ENCODE results near the gene PFDN4.

PFDN4 gene

DNA sequence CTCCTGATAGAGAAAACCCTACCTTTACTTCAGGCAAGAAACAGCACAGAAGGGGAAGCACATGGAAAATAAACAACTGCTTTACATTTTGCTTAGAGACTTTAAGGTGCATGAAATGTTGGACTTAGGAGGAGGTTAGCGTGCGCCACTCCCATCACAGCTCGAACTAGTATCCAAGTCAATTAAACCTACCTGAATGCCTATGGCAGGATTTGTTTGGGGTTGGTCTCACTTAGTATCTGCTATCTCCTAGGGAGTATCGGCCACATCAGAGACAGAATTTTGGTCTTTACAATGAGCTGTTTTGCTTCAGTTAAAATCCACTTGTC is 46.1 kb upstream of the PFDN4 start:
- no peak overlapping the region for H2AK5ac ChIP-seq (ENCODE audit: low read length)
- H4K5ac ChIP-seq (ENCODE audit: low read length) = no peak overlapping the region
- no peak overlapping the region for H3K4me3 ChIP-seq (ENCODE audit: low read length)
- H2BK5ac ChIP-seq (ENCODE audit: low read length) = no peak overlapping the region
- H3K27me3 ChIP-seq (ENCODE audit: insufficient read depth, low read length, poor library complexity) = no peaks in the 10 kb centered on the region
- H3K4ac ChIP-seq (ENCODE audit: low read depth, low read length) = no peak overlapping the region
- DNase-seq = no peak
- no peak overlapping the region for H3K18ac ChIP-seq (ENCODE audit: low read length)
- no peaks in the 10 kb centered on the region for H3K79me2 ChIP-seq (ENCODE audit: control insufficient read depth, insufficient read depth, low read length)
- no peak overlapping the region for H3K9ac ChIP-seq (ENCODE audit: low read length)
- H3K56ac ChIP-seq (ENCODE audit: low read length) = no peak overlapping the region
- no peak overlapping the region for H3K4me2 ChIP-seq (ENCODE audit: low read length)
- H2BK15ac ChIP-seq (replicated peaks; ENCODE audit: low read depth) = no peak overlapping the region
- no peaks in the 10 kb centered on the region for H3K4me1 ChIP-seq (ENCODE audit: control insufficient read depth, low read depth, low read length)
- no CpG with 5 or more reads among the region's 4 CpGs for WGBS (ENCODE audit: extremely low coverage, insufficient coverage, low lambda C conversion rate)
- no peaks in the 10 kb centered on the region for H3K36me3 ChIP-seq (ENCODE audit: control insufficient read depth, insufficient read depth, low read length)
- no peak overlapping the region for H3K23ac ChIP-seq (ENCODE audit: low read length)
- H4K8ac ChIP-seq (ENCODE audit: low read depth, low read length) = no peak overlapping the region
- no peak overlapping the region for H2BK120ac ChIP-seq (ENCODE audit: low read depth, low read length)
- no peaks in the 10 kb centered on the region for H3K79me1 ChIP-seq (ENCODE audit: low read length)
- no peak overlapping the region for H3K27ac ChIP-seq (ENCODE audit: low read depth, low read length)

DNA sequence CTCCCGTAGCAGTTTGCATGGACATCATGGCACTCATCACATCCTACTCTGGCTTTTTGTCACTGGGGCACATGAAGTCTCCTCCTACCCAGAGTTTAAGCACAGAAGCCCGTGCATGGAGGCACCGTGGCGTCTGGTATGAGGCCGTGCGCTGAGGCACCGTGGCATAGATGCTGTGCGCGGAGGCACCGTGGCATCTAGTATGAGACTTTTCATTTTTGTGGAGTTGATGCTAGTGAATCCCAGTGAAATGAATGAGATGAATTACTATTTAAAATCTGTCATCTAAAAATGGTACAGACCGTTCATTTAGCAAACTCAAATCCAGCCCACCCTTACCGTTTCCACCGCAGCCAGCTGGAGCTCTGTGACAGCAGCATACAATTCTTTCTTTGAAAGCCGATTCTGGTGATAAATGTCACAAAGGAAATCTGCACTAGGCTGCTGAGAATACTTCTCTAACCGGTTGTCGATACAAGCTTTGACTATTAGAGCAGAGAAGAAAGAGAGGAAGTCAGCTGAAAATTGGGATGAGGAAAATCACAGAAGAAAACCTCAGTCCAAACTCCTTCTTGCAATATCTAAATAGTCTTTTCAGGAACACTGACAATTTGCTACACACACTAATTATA is 45.4 kb upstream of the PFDN4 start:
- H3K4me2 ChIP-seq (ENCODE audit: low read length) = no peak overlapping the region
- H3K4me3 ChIP-seq (ENCODE audit: low read length) = no peak overlapping the region
- no peak overlapping the region for H2AK5ac ChIP-seq (ENCODE audit: low read length)
- no peak overlapping the region for H4K8ac ChIP-seq (ENCODE audit: low read depth, low read length)
- H3K27ac ChIP-seq (ENCODE audit: low read depth, low read length) = no peak overlapping the region
- no peak overlapping the region for H2BK15ac ChIP-seq (replicated peaks; ENCODE audit: low read depth)
- no peaks in the 10 kb centered on the region for H3K27me3 ChIP-seq (ENCODE audit: insufficient read depth, low read length, poor library complexity)
- H3K23ac ChIP-seq (ENCODE audit: low read length) = no peak overlapping the region
- H3K79me1 ChIP-seq (ENCODE audit: low read length) = no peaks in the 10 kb centered on the region
- no peak overlapping the region for H3K9ac ChIP-seq (ENCODE audit: low read length)
- H2BK5ac ChIP-seq (ENCODE audit: low read length) = no peak overlapping the region
- no peak overlapping the region for H3K56ac ChIP-seq (ENCODE audit: low read length)
- no peak overlapping the region for H3K18ac ChIP-seq (ENCODE audit: low read length)
- no peaks in the 10 kb centered on the region for H3K36me3 ChIP-seq (ENCODE audit: control insufficient read depth, insufficient read depth, low read length)
- no CpG with 5 or more reads among the region's 16 CpGs for WGBS (ENCODE audit: extremely low coverage, insufficient coverage, low lambda C conversion rate)
- H2BK120ac ChIP-seq (ENCODE audit: low read depth, low read length) = no peak overlapping the region
- DNase-seq = no peak
- H3K79me2 ChIP-seq (ENCODE audit: control insufficient read depth, insufficient read depth, low read length) = no peaks in the 10 kb centered on the region
- no peak overlapping the region for H3K4ac ChIP-seq (ENCODE audit: low read depth, low read length)
- H4K5ac ChIP-seq (ENCODE audit: low read length) = no peak overlapping the region
- H3K4me1 ChIP-seq (ENCODE audit: control insufficient read depth, low read depth, low read length) = no peaks in the 10 kb centered on the region

DNA sequence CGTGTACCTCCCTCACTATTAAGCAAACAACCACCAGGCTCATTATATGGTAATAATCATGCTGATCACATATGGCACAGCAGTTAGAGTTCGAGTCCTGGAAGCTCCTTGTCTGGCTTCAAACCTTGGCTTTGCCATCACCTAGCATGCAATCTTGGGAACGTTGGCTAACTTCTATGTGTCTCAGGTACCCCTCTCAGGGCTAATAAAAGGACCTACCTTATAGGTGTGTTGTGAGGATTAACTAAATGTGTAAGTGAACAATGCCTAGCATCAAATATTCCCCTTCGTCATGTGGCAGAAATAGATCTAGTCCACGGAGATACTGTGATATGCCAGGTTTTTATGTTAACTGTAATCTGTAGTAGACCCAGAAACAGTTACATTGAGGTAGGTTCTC is 44.5 kb upstream of the PFDN4 start:
- no peak overlapping the region for H3K18ac ChIP-seq (ENCODE audit: low read length)

DNA sequence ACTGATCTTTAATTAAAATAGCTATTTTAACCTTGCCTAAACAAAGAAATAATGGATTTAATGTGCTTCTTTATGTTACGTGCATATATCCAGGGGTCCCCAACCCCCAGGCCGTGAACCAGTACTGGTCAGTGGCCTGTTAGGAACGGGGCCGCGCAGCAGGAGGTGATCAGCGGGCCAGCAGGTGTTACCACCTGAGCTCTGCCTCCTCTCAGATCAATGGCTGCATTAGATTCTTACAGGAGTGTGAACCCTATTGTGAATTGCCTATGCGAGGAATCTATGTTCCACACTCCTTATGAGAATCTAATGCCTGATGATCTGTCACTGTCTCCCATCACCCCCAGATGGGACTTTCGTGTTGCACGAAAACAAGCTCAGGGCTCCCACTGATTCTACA is 42.9 kb upstream of the PFDN4 start:
- no CpG with 5 or more reads among the region's 9 CpGs for WGBS (ENCODE audit: extremely low coverage, insufficient coverage, low lambda C conversion rate)

More for the DNA sequence above, 44.5 kb upstream of the PFDN4 start:
- H3K27me3 ChIP-seq (ENCODE audit: insufficient read depth, low read length, poor library complexity) = no peaks in the 10 kb centered on the region
- no peaks in the 10 kb centered on the region for H3K36me3 ChIP-seq (ENCODE audit: control insufficient read depth, insufficient read depth, low read length)
- H3K4me1 ChIP-seq (ENCODE audit: control insufficient read depth, low read depth, low read length) = no peaks in the 10 kb centered on the region
- no peak overlapping the region for H4K5ac ChIP-seq (ENCODE audit: low read length)
- H4K8ac ChIP-seq (ENCODE audit: low read depth, low read length) = no peak overlapping the region
- H3K4ac ChIP-seq (ENCODE audit: low read depth, low read length) = no peak overlapping the region
- no peak overlapping the region for H3K27ac ChIP-seq (ENCODE audit: low read depth, low read length)
- H3K4me2 ChIP-seq (ENCODE audit: low read length) = no peak overlapping the region
- DNase-seq = no peak
- H2BK5ac ChIP-seq (ENCODE audit: low read length) = no peak overlapping the region
- no peak overlapping the region for H3K9ac ChIP-seq (ENCODE audit: low read length)
- no peak overlapping the region for H2BK15ac ChIP-seq (replicated peaks; ENCODE audit: low read depth)
- H3K56ac ChIP-seq (ENCODE audit: low read length) = no peak overlapping the region
- H3K4me3 ChIP-seq (ENCODE audit: low read length) = no peak overlapping the region
- H2BK120ac ChIP-seq (ENCODE audit: low read depth, low read length) = no peak overlapping the region
- no CpG with 5 or more reads among the region's 5 CpGs for WGBS (ENCODE audit: extremely low coverage, insufficient coverage, low lambda C conversion rate)
- no peaks in the 10 kb centered on the region for H3K79me1 ChIP-seq (ENCODE audit: low read length)
- H2AK5ac ChIP-seq (ENCODE audit: low read length) = no peak overlapping the region
- no peaks in the 10 kb centered on the region for H3K79me2 ChIP-seq (ENCODE audit: control insufficient read depth, insufficient read depth, low read length)
- no peak overlapping the region for H3K23ac ChIP-seq (ENCODE audit: low read length)

DNA sequence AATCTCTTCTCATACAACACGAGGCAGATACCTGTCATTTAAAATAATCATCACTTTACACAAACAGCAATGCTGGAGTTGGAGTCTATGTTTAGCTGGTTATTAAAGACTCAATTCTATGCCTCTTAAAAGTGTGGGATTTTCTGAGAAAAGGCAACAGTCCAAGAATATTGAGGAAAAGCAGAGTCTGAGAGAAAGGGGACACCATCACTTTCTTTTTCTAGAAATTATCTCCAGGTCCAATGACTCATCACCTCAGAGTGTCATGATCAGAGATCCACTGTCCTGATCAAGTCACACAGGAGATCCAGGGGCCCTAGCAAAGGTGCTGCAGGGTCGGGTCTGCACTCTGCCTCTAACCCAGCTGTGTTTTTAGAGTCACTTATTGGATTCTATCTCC is 42.1 kb upstream of the PFDN4 start:
- no peak overlapping the region for H3K56ac ChIP-seq (ENCODE audit: low read length)
- H4K8ac ChIP-seq (ENCODE audit: low read depth, low read length) = no peak overlapping the region
- no peak overlapping the region for H2BK120ac ChIP-seq (ENCODE audit: low read depth, low read length)
- DNase-seq = no peak
- H3K4me2 ChIP-seq (ENCODE audit: low read length) = no peak overlapping the region
- no peak overlapping the region for H2AK5ac ChIP-seq (ENCODE audit: low read length)
- H3K9ac ChIP-seq (ENCODE audit: low read length) = no peak overlapping the region
- no peak overlapping the region for H2BK15ac ChIP-seq (replicated peaks; ENCODE audit: low read depth)
- H3K27ac ChIP-seq (ENCODE audit: low read depth, low read length) = no peak overlapping the region
- H3K18ac ChIP-seq (ENCODE audit: low read length) = no peak overlapping the region
- no CpG with 5 or more reads among the region's 2 CpGs for WGBS (ENCODE audit: extremely low coverage, insufficient coverage, low lambda C conversion rate)
- no peaks in the 10 kb centered on the region for H3K27me3 ChIP-seq (ENCODE audit: insufficient read depth, low read length, poor library complexity)
- no peak overlapping the region for H3K23ac ChIP-seq (ENCODE audit: low read length)
- no peaks in the 10 kb centered on the region for H3K36me3 ChIP-seq (ENCODE audit: control insufficient read depth, insufficient read depth, low read length)
- no peak overlapping the region for H3K4me3 ChIP-seq (ENCODE audit: low read length)
- H3K79me1 ChIP-seq (ENCODE audit: low read length) = no peaks in the 10 kb centered on the region
- H3K4ac ChIP-seq (ENCODE audit: low read depth, low read length) = no peak overlapping the region
- no peak overlapping the region for H2BK5ac ChIP-seq (ENCODE audit: low read length)
- no peaks in the 10 kb centered on the region for H3K79me2 ChIP-seq (ENCODE audit: control insufficient read depth, insufficient read depth, low read length)
- H4K5ac ChIP-seq (ENCODE audit: low read length) = no peak overlapping the region
- H3K4me1 ChIP-seq (ENCODE audit: control insufficient read depth, low read depth, low read length) = no peaks in the 10 kb centered on the region

More for the DNA sequence above, 42.9 kb upstream of the PFDN4 start:
- Histone ChIP-seq H3K4ac (ENCODE audit: low read depth, low read length) (no peak overlapping the region), H3K4me2 (ENCODE audit: low read length) (no peak overlapping the region), H3K18ac (ENCODE audit: low read length) (no peak overlapping the region), H3K79me1 (ENCODE audit: low read length) (no peaks in the 10 kb centered on the region), H3K9ac (ENCODE audit: low read length) (no peak overlapping the region), H4K5ac (ENCODE audit: low read length) (no peak overlapping the region), H3K27me3 (ENCODE audit: insufficient read depth, low read length, poor library complexity) (no peaks in the 10 kb centered on the region), H3K36me3 (ENCODE audit: control insufficient read depth, insufficient read depth, low read length) (no peaks in the 10 kb centered on the region), H4K8ac (ENCODE audit: low read depth, low read length) (no peak overlapping the region), H3K4me1 (ENCODE audit: control insufficient read depth, low read depth, low read length) (no peaks in the 10 kb centered on the region), H2BK5ac (ENCODE audit: low read length) (no peak overlapping the region), H3K56ac (ENCODE audit: low read length) (no peak overlapping the region), H3K79me2 (ENCODE audit: control insufficient read depth, insufficient read depth, low read length) (no peaks in the 10 kb centered on the region), H3K27ac (ENCODE audit: low read depth, low read length) (no peak overlapping the region), H2AK5ac (ENCODE audit: low read length) (no peak overlapping the region), H3K4me3 (ENCODE audit: low read length) (no peak overlapping the region), H3K23ac (ENCODE audit: low read length) (no peak overlapping the region), H2BK120ac (ENCODE audit: low read depth, low read length) (no peak overlapping the region), H2BK15ac (replicated peaks; ENCODE audit: low read depth) (no peak overlapping the region)
- DNase-seq = no peak

DNA sequence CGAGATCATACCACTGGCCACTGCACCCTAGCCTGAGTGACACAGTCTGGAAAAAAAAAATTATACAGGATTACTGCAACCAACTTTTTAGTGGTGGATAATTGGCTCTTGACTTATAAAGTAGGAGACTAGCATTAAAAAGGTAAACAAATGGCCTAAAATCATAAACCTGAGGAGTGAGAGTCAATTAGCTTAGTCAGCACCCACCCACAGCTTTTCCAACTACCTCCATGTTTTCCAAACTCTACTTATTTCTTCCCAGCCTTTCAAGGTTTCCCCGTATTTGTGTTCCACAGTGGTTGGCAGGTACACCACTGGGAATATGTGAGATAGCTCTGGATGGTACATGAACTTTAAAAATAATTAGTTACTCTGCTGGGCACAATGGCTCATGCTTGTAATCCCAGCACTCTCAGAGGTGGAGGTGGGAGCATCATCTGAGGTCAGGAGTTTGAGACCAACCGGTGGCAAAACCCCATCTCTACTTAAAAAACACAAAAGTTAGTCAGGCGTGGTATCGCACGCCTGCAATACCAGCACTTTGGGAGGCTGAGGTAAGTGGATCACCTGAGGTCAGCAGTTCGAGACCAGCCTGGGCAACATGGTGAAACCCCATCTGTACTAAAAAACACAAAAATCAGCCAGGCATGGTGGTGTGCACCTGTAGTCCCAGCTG is 40.8 kb upstream of the PFDN4 start:
- no peak overlapping the region for H2BK15ac ChIP-seq (replicated peaks; ENCODE audit: low read depth)
- no peak overlapping the region for H2BK120ac ChIP-seq (ENCODE audit: low read depth, low read length)
- no peak overlapping the region for H2AK5ac ChIP-seq (ENCODE audit: low read length)
- H3K27me3 ChIP-seq (ENCODE audit: insufficient read depth, low read length, poor library complexity) = peaks cover 4% of the 10 kb centered on the region
- H3K36me3 ChIP-seq (ENCODE audit: control insufficient read depth, insufficient read depth, low read length) = no peaks in the 10 kb centered on the region
- no peak overlapping the region for H4K5ac ChIP-seq (ENCODE audit: low read length)
- H3K79me2 ChIP-seq (ENCODE audit: control insufficient read depth, insufficient read depth, low read length) = no peaks in the 10 kb centered on the region
- no CpG with 5 or more reads among the region's 7 CpGs for WGBS (ENCODE audit: extremely low coverage, insufficient coverage, low lambda C conversion rate)
- no peak overlapping the region for H3K4me2 ChIP-seq (ENCODE audit: low read length)
- no peak overlapping the region for H2BK5ac ChIP-seq (ENCODE audit: low read length)
- no peak overlapping the region for H3K23ac ChIP-seq (ENCODE audit: low read length)
- no peaks in the 10 kb centered on the region for H3K4me1 ChIP-seq (ENCODE audit: control insufficient read depth, low read depth, low read length)
- no peak for DNase-seq
- H3K4me3 ChIP-seq (ENCODE audit: low read length) = no peak overlapping the region
- no peak overlapping the region for H3K4ac ChIP-seq (ENCODE audit: low read depth, low read length)
- no peak overlapping the region for H3K27ac ChIP-seq (ENCODE audit: low read depth, low read length)
- no peak overlapping the region for H4K8ac ChIP-seq (ENCODE audit: low read depth, low read length)
- no peak overlapping the region for H3K9ac ChIP-seq (ENCODE audit: low read length)
- H3K56ac ChIP-seq (ENCODE audit: low read length) = no peak overlapping the region
- H3K18ac ChIP-seq (ENCODE audit: low read length) = no peak overlapping the region
- H3K79me1 ChIP-seq (ENCODE audit: low read length) = no peaks in the 10 kb centered on the region

All from mesendoderm (in vitro differentiated cells).